Stimulated activated CD8-positive, alpha-beta memory T cell treated with anti-CD3 and anti-CD28 coated beads, Interleukin-2, amount 100 ng/mL, for 48 hours (primary cell): Measurements from ENCODE around the gene WIPF1.
A peak's percentile ranks its signal among the peaks of the same experiment; 100 is the strongest.

Experiments used
- DNase-seq, 2 donors: peaks; one replicate each; pipeline ENCODE4 v3.0.0-alpha.2; 2020; ENCODE audit warnings: low read depth in 2 of 2

WIPF1 gene

GRCh38 chr2:174595891-174596397 lies 1.7 kb downstream of the WIPF1 start:
- DNase-seq: no peak

GRCh38 chr2:174595116-174595809 lies 2.3 kb downstream of the WIPF1 start:
- no peak for DNase-seq

GRCh38 chr2:174594456-174594855 lies 3.1 kb downstream of the WIPF1 start:
- DNase-seq: no peak

- peak in 1 of 2 donors; percentile 44 for DNase-seq
These were observed 3.9 kb downstream of the WIPF1 start for GRCh38 chr2:174593574-174594203.

- no peak for DNase-seq
These were observed 4.6 kb downstream of the WIPF1 start for GRCh38 chr2:174593041-174593440.

GRCh38 chr2:174591740-174592139 lies 5.9 kb downstream of the WIPF1 start:
- DNase-seq: no peak

- DNase-seq: no peak
These were observed 6.5 kb downstream of the WIPF1 start for GRCh38 chr2:174590928-174591648.

- DNase-seq: no peak
These were observed 7.3 kb downstream of the WIPF1 start for GRCh38 chr2:174590346-174590745.

GRCh38 chr2:174589334-174589733 lies 8.3 kb downstream of the WIPF1 start:
- DNase-seq: no peak

GRCh38 chr2:174588463-174588862 lies 9.1 kb downstream of the WIPF1 start:
- DNase-seq: no peak

GRCh38 chr2:174587579-174587978 lies 10.0 kb downstream of the WIPF1 start:
- DNase-seq: no peak

GRCh38 chr2:174586418-174587295 lies 10.9 kb downstream of the WIPF1 start:
- DNase-seq: no peak

GRCh38 chr2:174585657-174586252 lies 11.8 kb downstream of the WIPF1 start:
- DNase-seq: no peak

GRCh38 chr2:174585146-174585545 lies 12.5 kb downstream of the WIPF1 start:
- DNase-seq: no peak

GRCh38 chr2:174581491-174581890 lies 16.1 kb downstream of the WIPF1 start:
- no peak for DNase-seq

- no peak for DNase-seq
These were observed 16.7 kb downstream of the WIPF1 start for GRCh38 chr2:174580951-174581350.

GRCh38 chr2:174577967-174578589 lies 19.5 kb downstream of the WIPF1 start:
- no peak for DNase-seq

GRCh38 chr2:174575124-174575776 lies 22.4 kb downstream of the WIPF1 start:
- DNase-seq: no peak

GRCh38 chr2:174574657-174575056 lies 22.9 kb downstream of the WIPF1 start:
- DNase-seq: no peak

- no peak for DNase-seq
These were observed 24.0 kb downstream of the WIPF1 start for GRCh38 chr2:174573621-174574081.
